K562 (cell line): ENCODE measurements around the gene RNF151. TPM values are rescaled to one million over a fixed set of nuclear protein-coding genes. Genes with fewer than 3 reads are reported as not detected.

Experiments
- CGGBP1 ChIP-seq: fragments of 250-450 bp; sonication (Bioruptor Pico); IDR thresholded peaks from 2 replicates; pipeline ENCODE4 v1.9.0; 2021; ENCODE audit warnings: mild to moderate bottlenecking
- CREB3 ChIP-seq: fragments of 450-650 bp; conservative IDR thresholded peaks from 2 replicates; pipeline ENCODE4 v1.6.1; 2016; ENCODE audit warnings: missing genetic modification characterization, low read depth, mild to moderate bottlenecking, missing compliant biosample characterization, moderate library complexity
- CREM ChIP-seq: IDR thresholded peaks from 2 replicates; pipeline ENCODE4 v1.6.1; 2014; ENCODE audit warnings: antibody characterized with exemption, low read depth
- DPF2 ChIP-seq: fragments of 450-650 bp; IDR thresholded peaks from 2 replicates; pipeline ENCODE4 v1.6.1; 2016
- ELF1 ChIP-seq: fragments of 200-800 bp; sonication (Bioruptor generic); IDR thresholded peaks from 2 replicates; pipeline ENCODE4 v1.6.1; 2016; ENCODE audit warnings: missing genetic modification characterization, missing compliant biosample characterization
- HIVEP1 ChIP-seq: fragments of 250-450 bp; sonication (Bioruptor Pico); IDR thresholded peaks from 2 replicates; pipeline ENCODE4 v1.4.0; 2020; ENCODE audit warnings: mild to moderate bottlenecking
- HOXB6 ChIP-seq: fragments of 250-450 bp; sonication (Bioruptor Pico); IDR thresholded peaks from 2 replicates; pipeline ENCODE4 v1.5.1; 2022; ENCODE audit warnings: mild to moderate bottlenecking, borderline replicate concordance
- HSF4 ChIP-seq: fragments of 250-450 bp; sonication (Bioruptor Pico); IDR thresholded peaks from 2 replicates; pipeline ENCODE4 v2.1.2; 2022; ENCODE audit warnings: mild to moderate bottlenecking, moderate library complexity, borderline replicate concordance
- KLF10 ChIP-seq: fragments of 250-450 bp; sonication (Bioruptor Pico); IDR thresholded peaks from 2 replicates; pipeline ENCODE4 v1.6.1; 2021; ENCODE audit warnings: matching md5 sums
- MCM5 ChIP-seq: fragments of 450-650 bp; IDR thresholded peaks from 2 replicates; pipeline ENCODE4 v1.6.1; 2016; ENCODE audit warnings: low read depth
- NCOA6 ChIP-seq: fragments of 450-650 bp; IDR thresholded peaks from 2 replicates; pipeline ENCODE4 v1.6.1; 2017; ENCODE audit warnings: mild to moderate bottlenecking
- NR0B1 ChIP-seq: fragments of 450-650 bp; IDR thresholded peaks from one replicate; pipeline ENCODE4 v1.6.1; 2018; ENCODE audit warnings: mild to moderate bottlenecking, moderate library complexity; ENCODE audit not compliant: partially characterized antibody
- NR2C2 ChIP-seq, 2 experiments: fragments of 200-800 bp in 1 of 2; sonication (Bioruptor generic) in 1 of 2; sonication (generic) in 1 of 2; formaldehyde crosslinking in 1 of 2; IDR thresholded peaks; 2 replicates each; pipeline versions ENCODE4 v1.6.1 to v1.8.0; 2016 to 2022; ENCODE audit warnings: mild to moderate bottlenecking in 1 of 2, missing compliant biosample characterization in 1 of 2, missing genetic modification characterization in 1 of 2, missing genetic modification reagents in 1 of 2
- NUFIP1 ChIP-seq: fragments of 450-650 bp; IDR thresholded peaks from 2 replicates; pipeline ENCODE4 v1.6.1; 2018; ENCODE audit not compliant: partially characterized antibody
- PHF21A ChIP-seq: fragments of 450-650 bp; IDR thresholded peaks from 2 replicates; pipeline ENCODE4 v1.6.1; 2017; ENCODE audit warnings: low read depth, borderline replicate concordance
- SMARCA4 ChIP-seq: fragments of 450-650 bp; IDR thresholded peaks from 2 replicates; pipeline ENCODE4 v1.6.1; 2016
- SNRNP70 ChIP-seq: fragments of 200-400 bp; formaldehyde crosslinking; optimal IDR thresholded peaks from 2 replicates; pipeline ENCODE3; 2017; ENCODE audit warnings: low read depth, low read length
- SPI1 ChIP-seq: IDR thresholded peaks from 2 replicates; pipeline ENCODE4 v1.6.1; 2011; ENCODE audit warnings: low read depth, low read length, control low read depth, borderline replicate concordance
- TCF3 ChIP-seq: sonication (generic); formaldehyde crosslinking; IDR thresholded peaks from 2 replicates; pipeline ENCODE4 v1.4.0; 2020; ENCODE audit warnings: mild to moderate bottlenecking, missing genetic modification reagents
- ZNF12 ChIP-seq: sonication (generic); formaldehyde crosslinking; IDR thresholded peaks from 2 replicates; pipeline ENCODE4 v1.4.0; 2020; ENCODE audit warnings: mild to moderate bottlenecking, missing genetic modification reagents
- ZNF217 ChIP-seq: sonication (generic); formaldehyde crosslinking; IDR thresholded peaks from 2 replicates; pipeline ENCODE4 v1.8.0; 2022; ENCODE audit warnings: mild to moderate bottlenecking, missing genetic modification reagents
- ZNF584 ChIP-seq: fragments of 200-800 bp; sonication (Bioruptor generic); IDR thresholded peaks from 2 replicates; pipeline ENCODE4 v1.6.1; 2016; ENCODE audit warnings: low read depth, mild to moderate bottlenecking, missing genetic modification characterization, missing compliant biosample characterization
- polyA plus RNA-seq, 8 experiments: library from polyadenylated mRNA; depleted of rRNA in 4 of 8; stranded (reverse) in 5 of 8; unstranded in 3 of 8; fragments of >200 nt; fragmentation: Nextera tagmentation in 2 of 8; fragmentation: Illumina TruSeq in 1 of 8; extraction: Ambion mirVana in 2 of 8; extraction: Trizol in 1 of 8; gene quantifications; 2 replicates each; pipeline versions ENCODE4 v1.2.1 to v1.2.3, GENCODE V29; 2011 to 2014; ENCODE audit warnings: inconsistent platforms in 1 of 8, missing spikeins in 1 of 8
- total RNA-seq, 7 experiments: library from RNA; depleted of rRNA in 6 of 7; stranded (reverse); fragments of >200 nt in 6 of 7; fragmentation: Illumina TruSeq in 2 of 7; extraction: Trizol in 2 of 7; gene quantifications; 2 replicates each; pipeline versions ENCODE4 v1.2.1 to v1.2.3, GENCODE V29; 2011 to 2021; ENCODE audit warnings: low replicate concordance in 1 of 7
- TF ChIP-seq, protein P1 (sequence below): fragments of 450-650 bp; IDR thresholded peaks from 2 replicates; pipeline ENCODE4 v1.6.1; 2017; ENCODE audit warnings: antibody characterized with exemption, mild to moderate bottlenecking

The RNF151 gene
- total and polyA plus RNA-seq, 9 of the 15 experiments (the other 6 are each of a cell fraction or from before 2014, with no cell fraction given), result not detected

DNA sequence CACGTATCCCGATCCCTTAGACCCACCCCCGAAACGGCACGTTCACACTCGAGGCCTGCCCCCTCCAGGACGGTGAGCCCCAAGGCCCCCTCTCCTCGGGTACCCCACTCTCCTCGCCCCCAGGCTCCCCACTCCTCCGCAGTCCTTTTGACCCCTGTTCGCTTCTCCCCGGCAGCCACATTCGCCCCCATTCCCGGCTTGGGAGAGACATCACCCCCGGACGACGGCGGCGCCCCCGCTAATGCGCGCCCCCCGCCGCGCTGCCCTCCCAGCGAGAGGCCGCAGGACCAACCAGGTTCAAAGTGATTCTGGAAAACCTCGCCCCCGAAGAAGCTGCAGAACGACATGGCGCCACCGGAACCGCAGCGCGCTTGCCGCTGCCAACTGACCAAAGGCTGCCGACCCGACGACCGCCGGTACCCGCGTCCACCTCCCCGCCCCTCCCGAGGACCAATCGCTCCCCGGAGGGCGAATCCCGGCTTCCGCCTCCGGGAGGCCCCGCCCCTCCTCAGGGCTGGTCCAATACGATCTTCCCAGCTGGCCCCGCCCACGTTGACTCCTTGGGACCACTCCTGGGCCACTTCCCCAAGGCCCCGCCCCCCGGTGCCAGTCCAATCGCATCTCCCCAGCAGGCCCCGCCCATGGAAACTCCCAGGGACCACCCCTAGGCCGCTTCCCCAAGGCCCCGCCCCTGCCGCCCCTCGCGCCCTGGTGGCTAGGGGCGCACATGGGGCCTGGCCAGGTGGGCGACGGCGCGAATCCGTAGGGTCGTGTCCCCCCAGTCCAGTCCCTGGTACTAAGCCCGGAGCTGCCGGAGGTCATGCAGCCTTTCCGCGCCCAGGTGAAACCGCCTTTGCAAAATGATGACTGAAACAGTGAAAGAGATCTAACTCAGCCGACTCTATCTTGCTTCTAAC is 23.6 kb upstream of the RNF151 start, which contains the start of gene MSRB1 (continued):
- TF ChIP-seq SNRNP70, result no peak
- TF ChIP-seq NUFIP1, result no peak
- TF ChIP-seq HSF4, result no peak
- TF ChIP-seq, protein P1, sequence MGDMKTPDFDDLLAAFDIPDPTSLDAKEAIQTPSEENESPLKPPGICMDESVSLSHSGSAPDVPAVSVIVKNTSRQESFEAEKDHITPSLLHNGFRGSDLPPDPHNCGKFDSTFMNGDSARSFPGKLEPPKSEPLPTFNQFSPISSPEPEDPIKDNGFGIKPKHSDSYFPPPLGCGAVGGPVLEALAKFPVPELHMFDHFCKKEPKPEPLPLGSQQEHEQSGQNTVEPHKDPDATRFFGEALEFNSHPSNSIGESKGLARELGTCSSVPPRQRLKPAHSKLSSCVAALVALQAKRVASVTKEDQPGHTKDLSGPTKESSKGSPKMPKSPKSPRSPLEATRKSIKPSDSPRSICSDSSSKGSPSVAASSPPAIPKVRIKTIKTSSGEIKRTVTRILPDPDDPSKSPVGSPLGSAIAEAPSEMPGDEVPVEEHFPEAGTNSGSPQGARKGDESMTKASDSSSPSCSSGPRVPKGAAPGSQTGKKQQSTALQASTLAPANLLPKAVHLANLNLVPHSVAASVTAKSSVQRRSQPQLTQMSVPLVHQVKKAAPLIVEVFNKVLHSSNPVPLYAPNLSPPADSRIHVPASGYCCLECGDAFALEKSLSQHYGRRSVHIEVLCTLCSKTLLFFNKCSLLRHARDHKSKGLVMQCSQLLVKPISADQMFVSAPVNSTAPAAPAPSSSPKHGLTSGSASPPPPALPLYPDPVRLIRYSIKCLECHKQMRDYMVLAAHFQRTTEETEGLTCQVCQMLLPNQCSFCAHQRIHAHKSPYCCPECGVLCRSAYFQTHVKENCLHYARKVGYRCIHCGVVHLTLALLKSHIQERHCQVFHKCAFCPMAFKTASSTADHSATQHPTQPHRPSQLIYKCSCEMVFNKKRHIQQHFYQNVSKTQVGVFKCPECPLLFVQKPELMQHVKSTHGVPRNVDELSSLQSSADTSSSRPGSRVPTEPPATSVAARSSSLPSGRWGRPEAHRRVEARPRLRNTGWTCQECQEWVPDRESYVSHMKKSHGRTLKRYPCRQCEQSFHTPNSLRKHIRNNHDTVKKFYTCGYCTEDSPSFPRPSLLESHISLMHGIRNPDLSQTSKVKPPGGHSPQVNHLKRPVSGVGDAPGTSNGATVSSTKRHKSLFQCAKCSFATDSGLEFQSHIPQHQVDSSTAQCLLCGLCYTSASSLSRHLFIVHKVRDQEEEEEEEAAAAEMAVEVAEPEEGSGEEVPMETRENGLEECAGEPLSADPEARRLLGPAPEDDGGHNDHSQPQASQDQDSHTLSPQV, result no peak
- TF ChIP-seq KLF10, result no peak
- TF ChIP-seq PHF21A, result no peak
- TF ChIP-seq ZNF217 (CRISPR knock-in tag), result no peak
- no peak for TF ChIP-seq CGGBP1 (CRISPR knock-in tag)
- no peak for TF ChIP-seq SMARCA4
- no peak for TF ChIP-seq NR0B1
- TF ChIP-seq HIVEP1 (CRISPR knock-in tag), result no peak
- no peak for TF ChIP-seq MCM5
- no peak for TF ChIP-seq HOXB6
- TF ChIP-seq ZNF584 (CRISPR knock-in tag), result no peak
- no peak for TF ChIP-seq TCF3 (CRISPR knock-in tag)
- TF ChIP-seq NR2C2 (CRISPR knock-in tag; IDR thresholded peaks at IDR 0.05), result no peak
- no peak for TF ChIP-seq NR2C2 (tag; IDR thresholded peaks at IDR 0.05)
- TF ChIP-seq CREB3 (tag), result no peak
- no peak for TF ChIP-seq ZNF12 (CRISPR knock-in tag)
- no peak for TF ChIP-seq DPF2
- 0 out of 2 replicates have a peak, but pooled peaks have one; percentile 5 for TF ChIP-seq CREM
- TF ChIP-seq SPI1, result peak; percentile 71
- peak; percentile 54; the same call in 1 of the 2 replicates for TF ChIP-seq NCOA6
- TF ChIP-seq ELF1 (tag), result no peak
